ENCODE data around the gene SLC16A7.

Gene SLC16A7

GRCh38 chr12:59649203-59649602, 53.4 kb downstream of the SLC16A7 start:
- 100% methylated on average over 2 of the region's 2 CpGs for WGBS, 2 experiments (ENCODE audit: insufficient coverage in 2 of 2)
- Histone ChIP-seq H3K9me3 (ENCODE audit: control insufficient read depth, low read length) (no peaks in the 10 kb centered on the region), H3K4me3 (ENCODE audit: extremely low read depth, insufficient read depth, low read length, poor library complexity, severe bottlenecking) (no peak overlapping the region), H3K27ac (ENCODE audit: low read depth, low read length, severe bottlenecking) (no peak overlapping the region), H3K4me1 (ENCODE audit: control insufficient read depth, insufficient read depth, low read length, poor library complexity, severe bottlenecking) (no peaks in the 10 kb centered on the region), H3K36me3 (ENCODE audit: control insufficient read depth, insufficient read depth, low read length) (no peaks in the 10 kb centered on the region)

- Histone ChIP-seq H3K4me1 (ENCODE audit: control insufficient read depth, insufficient read depth, low read length, poor library complexity, severe bottlenecking) (no peaks in the 10 kb centered on the region), H3K36me3 (ENCODE audit: control insufficient read depth, insufficient read depth, low read length) (no peaks in the 10 kb centered on the region), H3K9me3 (ENCODE audit: control insufficient read depth, low read length) (no peaks in the 10 kb centered on the region), H3K27ac (ENCODE audit: low read depth, low read length, severe bottlenecking) (no peak overlapping the region), H3K4me3 (ENCODE audit: extremely low read depth, insufficient read depth, low read length, poor library complexity, severe bottlenecking) (no peak overlapping the region)
- WGBS, 2 experiments (ENCODE audit: insufficient coverage in 2 of 2), result 80 to 100% methylated on average over 1 of the region's 3 CpGs
These were observed 54.9 kb downstream of the SLC16A7 start for GRCh38 chr12:59650588-59651228.

DNA sequence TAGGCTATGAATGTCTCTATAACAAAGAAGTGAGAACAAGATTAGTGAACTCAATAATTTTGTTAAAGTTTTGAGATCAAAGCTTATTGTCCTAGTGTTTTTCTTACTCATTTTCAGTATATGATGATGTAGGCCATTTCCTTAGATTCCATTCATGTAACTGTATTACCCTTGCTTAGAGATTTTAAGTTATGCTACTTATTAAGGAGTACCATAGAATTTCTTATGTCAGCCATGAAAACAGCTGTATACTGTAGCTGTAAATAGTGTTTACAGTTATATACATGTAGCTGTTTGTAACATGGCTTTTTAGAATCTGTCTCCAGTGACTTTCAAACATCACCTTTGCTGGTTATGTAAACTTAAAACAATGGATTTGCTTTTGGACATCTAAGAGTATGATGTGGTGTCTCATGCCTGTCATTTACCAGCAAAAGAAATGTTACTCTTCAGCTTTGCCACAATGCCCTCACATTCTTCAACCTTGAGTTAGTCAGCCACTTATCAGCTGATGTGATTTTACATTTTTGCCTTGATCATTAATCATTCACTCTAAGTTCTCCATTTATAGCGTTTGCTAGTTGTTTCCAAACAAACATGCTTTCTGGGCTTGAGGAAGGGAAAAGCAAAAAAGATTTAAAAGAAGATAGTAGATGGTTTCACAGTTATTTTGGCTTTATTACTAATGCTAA, 55.5 kb downstream of the SLC16A7 start:
- Histone ChIP-seq H3K27ac (ENCODE audit: low read depth, low read length, severe bottlenecking) (no peak overlapping the region), H3K36me3 (ENCODE audit: control insufficient read depth, insufficient read depth, low read length) (no peaks in the 10 kb centered on the region)
- WGBS, 2 experiments (ENCODE audit: insufficient coverage in 2 of 2), result no CpG with 5 or more reads among the region's 1 CpG

GRCh38 chr12:59652130-59652529, 56.3 kb downstream of the SLC16A7 start:
- Histone ChIP-seq H3K4me1 (ENCODE audit: control insufficient read depth, insufficient read depth, low read length, poor library complexity, severe bottlenecking) (no peaks in the 10 kb centered on the region), H3K4me3 (ENCODE audit: extremely low read depth, insufficient read depth, low read length, poor library complexity, severe bottlenecking) (no peak overlapping the region), H3K27ac (ENCODE audit: low read depth, low read length, severe bottlenecking) (no peak overlapping the region), H3K9me3 (ENCODE audit: control insufficient read depth, low read length) (no peaks in the 10 kb centered on the region), H3K36me3 (ENCODE audit: control insufficient read depth, insufficient read depth, low read length) (no peaks in the 10 kb centered on the region)
- no CpG with 5 or more reads among the region's 1 CpG for WGBS, 2 experiments (ENCODE audit: insufficient coverage in 2 of 2)

More for the DNA sequence above, 55.5 kb downstream of the SLC16A7 start:
- no peak overlapping the region for H3K4me3 ChIP-seq (ENCODE audit: extremely low read depth, insufficient read depth, low read length, poor library complexity, severe bottlenecking)
- no peaks in the 10 kb centered on the region for H3K9me3 ChIP-seq (ENCODE audit: control insufficient read depth, low read length)
- H3K4me1 ChIP-seq (ENCODE audit: control insufficient read depth, insufficient read depth, low read length, poor library complexity, severe bottlenecking), result no peaks in the 10 kb centered on the region

DNA sequence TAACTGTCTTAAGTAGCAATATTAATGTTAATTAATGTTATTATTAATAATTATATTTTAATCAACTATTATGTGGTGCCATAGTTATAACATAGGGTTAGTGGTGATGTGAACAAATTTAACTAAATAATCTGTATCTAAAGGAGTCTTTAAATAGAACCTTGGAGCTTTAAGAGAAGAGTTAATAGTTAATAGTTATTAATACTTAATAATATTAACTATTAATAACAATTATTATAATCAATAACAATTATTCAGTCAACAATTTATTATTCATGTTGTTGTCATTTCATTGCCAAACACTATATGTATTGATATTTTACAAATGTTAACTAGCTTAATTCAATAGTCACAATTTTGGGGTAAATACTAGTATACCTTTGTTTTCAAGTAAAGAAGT, 58.2 kb downstream of the SLC16A7 start:
- H3K27ac ChIP-seq (ENCODE audit: low read depth, low read length, severe bottlenecking), result no peak overlapping the region
- H3K4me1 ChIP-seq (ENCODE audit: control insufficient read depth, insufficient read depth, low read length, poor library complexity, severe bottlenecking), result peaks cover 5% of the 10 kb centered on the region
- H3K4me3 ChIP-seq (ENCODE audit: extremely low read depth, insufficient read depth, low read length, poor library complexity, severe bottlenecking), result no peak overlapping the region
- H3K9me3 ChIP-seq (ENCODE audit: control insufficient read depth, low read length), result no peaks in the 10 kb centered on the region
- H3K36me3 ChIP-seq (ENCODE audit: control insufficient read depth, insufficient read depth, low read length), result no peaks in the 10 kb centered on the region

DNA sequence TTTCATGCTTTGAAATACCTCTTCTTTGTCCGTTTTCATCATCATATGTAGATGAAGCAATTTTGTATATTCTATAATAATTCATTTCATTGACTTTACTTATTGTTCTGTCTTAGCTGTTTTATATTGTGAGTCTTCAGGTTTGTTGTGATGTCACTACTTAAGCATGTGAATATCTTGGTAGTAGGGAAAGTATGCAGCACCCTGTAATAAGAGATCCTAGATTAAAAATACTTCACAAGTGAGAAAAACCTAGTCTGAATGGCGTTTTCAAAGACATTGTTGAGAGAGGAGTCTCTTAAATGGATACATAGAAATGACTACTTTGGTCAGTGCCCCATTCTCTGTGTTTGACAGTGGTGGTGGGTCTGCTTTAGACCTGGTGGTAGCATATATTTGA, 61.4 kb downstream of the SLC16A7 start:
- no peak overlapping the region for H3K4me3 ChIP-seq (ENCODE audit: extremely low read depth, insufficient read depth, low read length, poor library complexity, severe bottlenecking)
- peaks cover 5% of the 10 kb centered on the region for H3K4me1 ChIP-seq (ENCODE audit: control insufficient read depth, insufficient read depth, low read length, poor library complexity, severe bottlenecking)
- H3K9me3 ChIP-seq (ENCODE audit: control insufficient read depth, low read length), result no peaks in the 10 kb centered on the region
- no peak overlapping the region for H3K27ac ChIP-seq (ENCODE audit: low read depth, low read length, severe bottlenecking)
- 71 to 80% methylated on average over 1 of the region's 2 CpGs for WGBS, 2 experiments (ENCODE audit: insufficient coverage in 2 of 2)
- no peaks in the 10 kb centered on the region for H3K36me3 ChIP-seq (ENCODE audit: control insufficient read depth, insufficient read depth, low read length)

- no peaks in the 10 kb centered on the region for H3K36me3 ChIP-seq (ENCODE audit: control insufficient read depth, insufficient read depth, low read length)
- no peaks in the 10 kb centered on the region for H3K9me3 ChIP-seq (ENCODE audit: control insufficient read depth, low read length)
- no peak overlapping the region for H3K27ac ChIP-seq (ENCODE audit: low read depth, low read length, severe bottlenecking)
- no peak overlapping the region for H3K4me3 ChIP-seq (ENCODE audit: extremely low read depth, insufficient read depth, low read length, poor library complexity, severe bottlenecking)
- WGBS, 2 experiments (ENCODE audit: insufficient coverage in 2 of 2), result no CpG with 5 or more reads among the region's 1 CpG
- H3K4me1 ChIP-seq (ENCODE audit: control insufficient read depth, insufficient read depth, low read length, poor library complexity, severe bottlenecking), result peaks cover 5% of the 10 kb centered on the region
These were observed 61.9 kb downstream of the SLC16A7 start for GRCh38 chr12:59657711-59658110.

GRCh38 chr12:59660148-59660547, 64.3 kb downstream of the SLC16A7 start:
- no peak overlapping the region for H3K4me3 ChIP-seq (ENCODE audit: extremely low read depth, insufficient read depth, low read length, poor library complexity, severe bottlenecking)
- no peak overlapping the region for H3K27ac ChIP-seq (ENCODE audit: low read depth, low read length, severe bottlenecking)
- H3K4me1 ChIP-seq (ENCODE audit: control insufficient read depth, insufficient read depth, low read length, poor library complexity, severe bottlenecking), result peaks cover 5% of the 10 kb centered on the region
- WGBS, 2 experiments (ENCODE audit: insufficient coverage in 2 of 2), result 88% methylated on average over 1 of the region's 2 CpGs; no CpG with 5 or more reads in 1 of the 2 experiments
- H3K9me3 ChIP-seq (ENCODE audit: control insufficient read depth, low read length), result no peaks in the 10 kb centered on the region
- no peaks in the 10 kb centered on the region for H3K36me3 ChIP-seq (ENCODE audit: control insufficient read depth, insufficient read depth, low read length)

DNA sequence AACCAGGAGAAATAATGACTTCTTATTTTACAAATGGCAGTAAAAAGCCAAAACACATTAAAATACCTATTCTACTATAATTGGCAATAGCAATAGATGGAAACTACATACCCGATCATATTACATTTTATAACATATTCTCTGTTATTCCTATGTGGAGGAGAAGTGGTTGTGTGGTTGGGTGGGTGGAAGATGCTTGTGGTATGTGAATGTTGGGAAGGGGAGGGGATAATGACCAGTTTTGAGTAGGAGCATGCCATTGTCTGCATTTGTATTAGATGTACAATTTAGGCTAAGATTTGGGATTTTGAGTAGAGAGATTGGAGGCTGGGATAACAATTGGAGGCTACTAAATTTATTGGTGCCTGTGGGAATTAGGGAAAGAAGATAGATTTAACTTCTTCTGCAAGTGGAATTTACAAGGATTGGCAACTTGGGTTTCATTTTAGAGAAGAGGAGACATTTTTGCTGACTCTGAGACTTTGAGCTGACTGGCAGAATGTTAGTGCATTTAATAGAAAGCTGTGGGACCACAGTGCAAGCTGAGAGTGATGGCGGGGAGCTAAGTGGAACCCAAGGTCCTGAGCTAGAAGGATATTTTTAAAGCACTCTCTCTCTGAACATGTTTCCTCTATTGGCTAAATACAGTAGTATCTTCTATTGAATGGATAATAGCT, 65.2 kb downstream of the SLC16A7 start:
- WGBS, 2 experiments (ENCODE audit: insufficient coverage in 2 of 2), result no CpG with 5 or more reads among the region's 2 CpGs
- Histone ChIP-seq H3K4me3 (ENCODE audit: extremely low read depth, insufficient read depth, low read length, poor library complexity, severe bottlenecking) (no peak overlapping the region), H3K9me3 (ENCODE audit: control insufficient read depth, low read length) (no peaks in the 10 kb centered on the region), H3K36me3 (ENCODE audit: control insufficient read depth, insufficient read depth, low read length) (no peaks in the 10 kb centered on the region), H3K27ac (ENCODE audit: low read depth, low read length, severe bottlenecking) (no peak overlapping the region), H3K4me1 (ENCODE audit: control insufficient read depth, insufficient read depth, low read length, poor library complexity, severe bottlenecking) (peaks cover 5% of the 10 kb centered on the region)

DNA sequence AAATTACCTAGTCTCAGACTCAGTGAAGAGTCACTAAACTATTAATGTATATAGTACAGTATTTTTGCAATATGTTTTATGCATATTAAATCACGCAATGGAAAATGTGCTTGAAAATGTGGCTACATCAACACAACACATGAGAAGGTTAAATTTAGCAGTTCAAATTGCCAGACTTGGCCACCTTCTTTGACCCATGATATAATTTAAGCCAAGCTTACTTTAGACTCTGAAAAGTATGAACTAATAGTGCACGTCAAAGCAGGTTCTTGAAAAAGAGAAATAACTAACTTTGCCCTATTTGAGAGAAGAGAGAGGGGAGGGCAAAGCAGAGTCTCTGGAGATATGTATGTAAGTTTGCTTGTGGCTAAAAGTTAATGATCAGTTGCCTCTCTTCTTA, 68.7 kb downstream of the SLC16A7 start:
- Histone ChIP-seq H3K4me3 (ENCODE audit: extremely low read depth, insufficient read depth, low read length, poor library complexity, severe bottlenecking) (no peak overlapping the region), H3K27ac (ENCODE audit: low read depth, low read length, severe bottlenecking) (no peak overlapping the region), H3K36me3 (ENCODE audit: control insufficient read depth, insufficient read depth, low read length) (no peaks in the 10 kb centered on the region), H3K9me3 (ENCODE audit: control insufficient read depth, low read length) (peaks cover 17% of the 10 kb centered on the region), H3K4me1 (ENCODE audit: control insufficient read depth, insufficient read depth, low read length, poor library complexity, severe bottlenecking) (no peaks in the 10 kb centered on the region)
- WGBS, 2 experiments (ENCODE audit: insufficient coverage in 2 of 2), result 100% methylated on average over 1 of the region's 2 CpGs; no CpG with 5 or more reads in 1 of the 2 experiments

DNA sequence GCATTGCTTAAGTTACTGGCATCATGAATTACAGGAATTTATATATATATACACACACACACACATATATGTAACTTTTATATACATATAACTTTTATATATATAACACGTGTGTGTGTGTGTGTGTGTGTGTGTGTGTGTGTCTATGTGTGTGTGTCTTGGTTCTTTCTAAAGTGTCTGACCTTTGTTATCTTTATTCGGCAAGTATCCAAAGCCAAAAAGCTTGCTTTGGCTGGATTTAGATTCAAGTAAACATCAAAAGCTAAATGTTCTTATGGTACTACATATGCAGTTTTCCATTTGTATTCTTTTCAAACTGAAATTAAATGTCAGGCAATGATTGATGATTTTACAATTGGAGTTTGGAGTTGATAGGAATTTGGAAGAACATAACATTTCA, 69.9 kb downstream of the SLC16A7 start:
- H3K36me3 ChIP-seq (ENCODE audit: control insufficient read depth, insufficient read depth, low read length), result no peaks in the 10 kb centered on the region
- H3K9me3 ChIP-seq (ENCODE audit: control insufficient read depth, low read length), result peaks cover 17% of the 10 kb centered on the region
- H3K4me1 ChIP-seq (ENCODE audit: control insufficient read depth, insufficient read depth, low read length, poor library complexity, severe bottlenecking), result no peaks in the 10 kb centered on the region
- H3K27ac ChIP-seq (ENCODE audit: low read depth, low read length, severe bottlenecking), result no peak overlapping the region
- WGBS, 2 experiments (ENCODE audit: insufficient coverage in 2 of 2), result no CpG with 5 or more reads among the region's 2 CpGs
- H3K4me3 ChIP-seq (ENCODE audit: extremely low read depth, insufficient read depth, low read length, poor library complexity, severe bottlenecking), result no peak overlapping the region
